CD4-positive, alpha-beta T cell treated with Interferon gamma for 1 hour (primary cell): ENCODE measurements around the gene PDLIM7.
A peak's percentile ranks its signal among the peaks of the same experiment; 100 is the strongest.
"Not testable (repeated sequence)": the region's sequence is repeated elsewhere in the genome, so short reads cannot be mapped to it uniquely, and the experiment has no call there.

Experiments
- DNase-seq: peaks from one replicate; pipeline ENCODE4 v3.0.0-alpha.2; 2020

PDLIM7 gene, protein sequence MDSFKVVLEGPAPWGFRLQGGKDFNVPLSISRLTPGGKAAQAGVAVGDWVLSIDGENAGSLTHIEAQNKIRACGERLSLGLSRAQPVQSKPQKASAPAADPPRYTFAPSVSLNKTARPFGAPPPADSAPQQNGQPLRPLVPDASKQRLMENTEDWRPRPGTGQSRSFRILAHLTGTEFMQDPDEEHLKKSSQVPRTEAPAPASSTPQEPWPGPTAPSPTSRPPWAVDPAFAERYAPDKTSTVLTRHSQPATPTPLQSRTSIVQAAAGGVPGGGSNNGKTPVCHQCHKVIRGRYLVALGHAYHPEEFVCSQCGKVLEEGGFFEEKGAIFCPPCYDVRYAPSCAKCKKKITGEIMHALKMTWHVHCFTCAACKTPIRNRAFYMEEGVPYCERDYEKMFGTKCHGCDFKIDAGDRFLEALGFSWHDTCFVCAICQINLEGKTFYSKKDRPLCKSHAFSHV

DNA sequence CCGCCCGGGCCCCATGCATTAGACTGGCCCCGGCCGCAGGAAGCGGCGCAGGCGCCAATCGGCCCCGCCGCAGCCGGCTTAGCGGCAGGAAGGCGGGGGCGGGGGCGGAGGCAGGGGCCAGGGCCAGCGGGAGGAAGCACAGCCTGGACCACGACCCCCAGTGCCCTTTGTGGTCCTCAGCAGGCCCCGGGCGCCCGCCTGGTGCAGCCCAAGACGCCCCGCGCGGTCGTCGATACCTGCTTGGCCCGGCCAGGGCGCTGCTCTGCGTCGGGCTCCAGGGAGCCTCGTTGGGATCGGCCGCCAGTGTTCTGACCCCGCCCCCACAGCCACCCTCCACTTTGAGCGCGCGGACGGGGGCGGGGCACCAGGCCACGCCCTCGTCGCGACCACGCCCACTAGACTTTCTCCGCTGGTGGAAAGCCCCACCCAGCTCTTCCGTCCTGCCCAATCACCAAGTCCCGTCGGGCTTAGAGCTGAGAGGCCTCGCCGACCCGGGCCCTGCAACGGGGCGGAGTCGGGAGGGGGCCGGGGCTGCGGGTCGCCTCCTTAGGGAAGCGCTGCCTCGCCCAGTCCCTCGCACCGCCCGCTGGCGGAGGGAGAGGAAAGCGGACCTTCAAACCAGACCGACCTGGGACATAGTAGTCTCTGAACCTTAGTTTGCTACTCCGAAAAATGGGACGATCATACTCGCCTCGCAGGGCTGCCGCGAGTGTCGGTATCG lies at the start of gene PDLIM7:
PDLIM7 (minus strand) TSS at position 313 of the 721 bp plus-strand sequence. CDS start 1,092 bp downstream, outside the sequence.
- peak; percentile 94 for DNase-seq

DNA sequence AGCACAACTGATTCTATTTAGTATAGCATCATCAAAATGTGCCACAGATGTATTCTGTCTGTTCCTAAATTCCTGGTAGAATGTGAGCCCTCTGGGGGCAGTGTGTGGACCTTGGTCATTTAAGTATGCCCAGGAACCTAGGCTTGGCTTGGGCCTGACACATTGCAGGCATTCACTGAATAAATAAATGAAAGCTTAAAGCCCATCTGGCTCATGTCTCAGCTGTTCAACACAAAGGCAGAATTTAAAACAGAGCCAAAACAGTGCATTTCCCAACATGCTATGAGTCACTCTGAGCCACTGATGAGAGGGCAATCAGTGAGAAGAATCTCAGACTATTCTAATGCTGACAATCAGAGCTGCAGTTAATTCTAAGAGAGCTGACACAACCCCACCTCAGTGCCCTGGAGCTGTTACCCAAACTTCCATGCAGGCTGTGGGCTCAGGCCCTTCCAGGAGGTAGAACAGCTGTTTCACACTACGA lies 48.9 kb upstream of the PDLIM7 start:
- DNase-seq = no peak

DNA sequence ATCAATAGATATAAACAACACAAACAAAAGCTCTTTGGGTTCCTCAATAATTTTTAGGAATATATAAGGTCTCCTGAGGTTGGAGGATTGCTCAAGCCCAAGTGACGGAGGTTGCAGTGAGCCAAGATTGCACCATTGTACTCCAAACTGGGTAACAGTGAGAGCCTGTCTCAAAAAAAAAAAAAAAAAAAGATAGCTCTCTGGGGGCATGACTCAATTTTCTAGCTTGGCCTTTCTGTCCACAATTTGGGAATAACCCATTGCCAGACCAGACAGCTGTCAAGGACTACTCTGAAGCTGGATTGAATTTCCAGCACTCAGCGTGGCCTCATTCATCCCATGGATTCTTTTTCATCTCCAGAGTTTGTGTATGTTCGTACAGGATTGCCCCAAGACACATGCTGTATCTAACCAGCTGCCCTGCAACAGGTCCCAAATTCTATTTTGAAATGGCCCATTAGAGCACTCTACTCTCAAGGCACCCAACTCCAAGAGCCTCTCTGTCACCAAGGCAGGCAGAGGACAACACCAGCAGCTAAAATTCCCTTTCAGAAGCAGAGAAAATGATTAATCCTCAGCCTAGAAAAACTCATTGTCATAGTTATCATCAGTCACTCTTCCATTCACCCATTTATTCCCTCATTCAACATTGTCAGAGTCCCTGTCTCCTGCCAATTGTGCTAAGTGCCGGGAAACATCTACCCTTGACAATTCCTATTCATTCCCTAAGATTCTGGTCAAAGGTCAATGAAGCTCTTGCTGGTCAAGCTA lies 48.3 kb upstream of the PDLIM7 start:
- peak; percentile 38 for DNase-seq

DNA sequence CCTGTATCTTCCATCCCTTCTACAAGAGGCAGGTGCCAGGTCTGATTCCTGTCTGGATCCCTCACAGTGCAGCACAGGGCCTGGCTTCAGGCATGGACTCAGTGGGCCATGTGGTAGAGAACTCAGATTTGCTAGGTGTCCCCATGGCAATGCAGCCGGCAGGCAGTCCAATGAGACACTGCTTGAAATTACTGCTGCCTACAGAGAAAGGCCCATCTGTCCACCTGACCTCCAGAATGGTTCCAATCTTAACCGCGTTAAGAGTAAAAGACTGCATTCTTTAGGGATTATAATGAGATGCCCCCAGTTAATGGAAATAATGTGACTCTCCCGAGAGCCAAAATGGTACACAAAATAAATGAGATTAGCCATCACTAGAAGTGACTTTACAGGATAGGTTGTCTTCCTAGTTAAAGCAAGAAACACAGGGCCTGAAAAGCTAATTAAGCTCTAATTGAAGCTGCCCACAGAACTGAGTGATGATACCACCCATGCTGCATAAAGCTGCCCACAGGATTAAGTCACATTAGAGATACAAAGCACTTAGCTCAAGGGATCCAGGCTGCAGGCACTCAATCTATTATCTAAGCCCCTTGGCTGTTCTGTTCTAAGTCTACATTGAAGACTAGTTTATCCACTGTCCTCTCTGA lies 45.5 kb upstream of the PDLIM7 start:
- no peak for DNase-seq

DNA sequence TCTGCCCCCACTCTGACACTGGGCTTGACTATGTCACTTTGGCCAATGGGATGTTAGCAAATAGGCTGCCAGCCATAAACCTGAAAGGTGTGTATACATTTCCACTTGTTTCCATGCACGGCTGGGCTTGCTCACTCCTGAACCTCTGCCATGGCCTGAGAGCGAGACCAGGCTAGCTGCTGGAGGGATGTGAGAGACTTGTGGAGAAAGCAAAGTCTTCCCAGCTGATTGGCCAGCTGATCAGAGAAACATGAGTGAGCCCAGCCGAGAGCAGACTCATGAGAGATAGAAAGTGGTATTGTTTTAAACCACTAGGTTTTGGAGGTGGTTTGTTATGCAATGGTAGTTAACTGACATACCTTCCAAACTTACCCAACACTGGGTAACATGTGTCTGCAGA lies 43.0 kb upstream of the PDLIM7 start:
- no peak for DNase-seq

DNA sequence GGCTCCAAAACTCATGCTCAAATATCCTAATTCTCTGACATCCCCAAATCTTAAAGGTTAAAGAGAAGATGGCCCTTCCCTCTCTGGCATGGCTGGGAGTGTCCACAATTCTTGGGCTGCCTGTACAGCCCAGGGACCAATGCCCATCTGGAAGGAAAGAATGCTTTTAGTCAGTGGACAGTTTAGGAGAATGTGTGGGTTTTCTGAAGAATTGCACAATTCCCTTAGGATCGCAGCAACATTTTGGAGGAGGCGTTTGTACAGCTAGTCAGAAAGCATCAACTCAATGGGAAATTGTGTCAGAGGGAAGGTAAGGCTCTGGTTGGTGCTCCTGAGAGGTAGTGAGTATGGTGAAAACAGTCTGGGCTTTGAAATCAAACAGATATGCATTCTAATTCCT lies 42.0 kb upstream of the PDLIM7 start:
- DNase-seq = no peak

DNA sequence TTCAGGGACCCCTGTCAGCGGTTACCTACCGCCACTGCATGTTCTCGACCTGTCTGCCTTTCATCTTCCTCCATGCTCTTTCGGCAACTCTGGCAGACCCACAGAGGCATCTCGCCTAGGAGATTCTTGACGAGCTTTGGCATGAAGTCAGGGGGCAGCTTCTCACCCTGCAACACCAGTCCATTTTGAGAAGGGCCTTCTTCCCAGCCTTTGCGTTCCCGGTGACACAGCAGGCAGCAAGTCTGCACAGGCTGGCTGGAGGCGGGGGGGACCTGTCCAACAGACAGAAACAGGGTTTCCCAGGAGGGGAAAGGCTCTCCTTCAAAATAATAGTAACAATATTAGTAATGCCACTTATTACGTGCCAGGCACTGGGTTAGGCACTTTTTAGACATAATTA lies 41.5 kb upstream of the PDLIM7 start:
- DNase-seq = no peak

DNA sequence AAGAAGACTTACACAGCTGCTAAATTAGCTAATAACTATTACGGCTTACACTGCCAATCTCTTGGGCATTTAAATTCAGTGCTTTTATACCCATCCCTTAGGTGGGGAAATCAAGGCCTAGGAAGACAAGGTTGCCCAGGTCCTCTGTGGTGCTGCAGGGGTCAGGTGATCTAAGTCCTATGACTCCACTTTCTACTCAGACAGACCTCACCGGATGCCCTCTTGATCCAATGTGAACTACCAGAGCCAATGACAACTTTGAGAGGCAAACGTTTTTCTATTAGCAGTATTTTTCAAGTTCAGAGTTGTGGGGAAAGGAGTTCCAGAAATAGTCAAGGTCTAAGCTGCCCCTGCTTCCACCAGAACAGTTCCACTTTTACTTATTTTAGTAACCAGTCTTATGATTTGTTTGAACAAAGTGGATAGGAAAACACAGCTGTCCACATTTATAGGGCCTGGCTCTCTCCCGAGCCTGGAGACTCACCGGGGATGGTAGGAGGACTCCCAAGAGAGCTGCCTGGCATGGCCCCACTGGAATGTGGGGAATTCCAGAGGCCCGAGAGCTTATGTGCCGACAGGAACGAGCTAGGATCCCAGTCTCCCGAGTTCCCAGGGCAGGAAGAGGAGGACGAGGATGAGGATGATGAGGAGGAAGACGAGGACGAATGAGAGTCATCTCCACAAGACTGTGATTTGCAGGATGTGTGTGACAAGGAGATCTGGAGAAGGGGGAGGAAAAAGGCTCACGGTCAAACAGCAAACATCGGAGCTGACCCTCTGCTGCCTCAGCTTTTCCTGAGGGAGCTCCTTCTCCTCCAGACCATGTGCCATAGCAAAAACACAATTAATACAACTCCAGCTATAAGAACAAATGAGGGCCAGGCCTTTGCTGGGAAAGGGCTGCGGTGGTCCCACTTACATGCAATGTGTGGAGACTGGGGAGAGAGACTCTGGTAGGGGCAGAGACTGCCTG lies 40.3 kb upstream of the PDLIM7 start:
- no peak for DNase-seq

DNA sequence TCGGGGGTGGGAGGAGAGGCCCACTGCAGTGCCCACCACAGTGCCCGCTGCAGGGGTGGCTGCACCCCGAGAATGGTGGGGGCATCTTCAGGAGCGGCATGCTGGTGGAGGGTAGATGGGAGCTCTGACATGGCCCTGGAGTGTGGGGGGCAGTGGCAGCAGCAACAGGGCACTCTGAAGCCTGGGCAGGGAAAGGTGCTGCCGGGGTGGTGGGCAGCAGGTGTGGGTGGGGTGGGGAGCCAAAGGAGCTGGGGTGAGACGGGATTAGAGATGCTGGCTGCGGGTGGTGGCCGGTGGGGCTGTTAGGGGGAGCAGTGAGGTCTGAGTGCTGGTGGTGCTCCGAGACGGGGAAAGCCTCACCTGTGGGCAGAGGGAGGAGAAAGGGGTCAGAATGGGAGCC lies 39.0 kb upstream of the PDLIM7 start:
- no peak for DNase-seq

DNA sequence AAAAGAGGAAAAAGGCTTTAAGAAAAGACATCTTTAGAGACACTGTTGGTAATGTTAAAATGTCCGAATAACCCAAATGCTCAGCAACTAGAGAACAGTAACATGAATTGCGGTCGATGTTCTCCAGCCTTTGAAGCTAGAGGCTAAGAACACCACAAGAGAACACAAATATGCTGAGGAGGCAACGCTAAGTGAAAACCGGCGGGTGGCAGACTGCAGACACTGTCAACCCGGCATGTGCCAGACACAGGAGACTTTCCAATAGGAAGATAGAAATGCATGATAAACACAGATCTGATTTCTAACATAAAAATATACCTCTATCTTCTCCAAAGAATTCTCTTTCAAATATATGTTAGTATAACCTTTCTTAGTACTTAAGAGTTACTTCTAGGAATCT lies 37.7 kb upstream of the PDLIM7 start:
- DNase-seq = no peak

DNA sequence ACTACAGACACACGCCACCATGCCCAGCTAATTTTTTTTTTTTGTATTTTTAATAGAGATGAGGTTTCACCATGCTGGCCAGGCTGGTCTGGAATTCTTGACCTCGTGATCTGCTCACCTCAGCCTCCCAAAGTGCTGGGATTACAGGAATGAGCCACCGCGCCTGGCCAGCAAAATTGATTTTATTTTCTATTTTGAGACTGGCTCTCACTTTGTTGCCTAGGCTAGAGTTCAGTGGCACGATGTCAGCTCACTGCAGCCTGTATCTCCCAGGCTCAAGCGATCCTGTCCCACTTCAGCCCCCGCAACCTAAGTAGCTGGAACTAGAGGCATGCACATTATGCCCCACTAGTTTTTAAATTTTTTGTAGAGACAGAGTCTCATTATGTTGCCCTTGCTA lies 37.0 kb upstream of the PDLIM7 start:
- not testable (repeated sequence) for DNase-seq

DNA sequence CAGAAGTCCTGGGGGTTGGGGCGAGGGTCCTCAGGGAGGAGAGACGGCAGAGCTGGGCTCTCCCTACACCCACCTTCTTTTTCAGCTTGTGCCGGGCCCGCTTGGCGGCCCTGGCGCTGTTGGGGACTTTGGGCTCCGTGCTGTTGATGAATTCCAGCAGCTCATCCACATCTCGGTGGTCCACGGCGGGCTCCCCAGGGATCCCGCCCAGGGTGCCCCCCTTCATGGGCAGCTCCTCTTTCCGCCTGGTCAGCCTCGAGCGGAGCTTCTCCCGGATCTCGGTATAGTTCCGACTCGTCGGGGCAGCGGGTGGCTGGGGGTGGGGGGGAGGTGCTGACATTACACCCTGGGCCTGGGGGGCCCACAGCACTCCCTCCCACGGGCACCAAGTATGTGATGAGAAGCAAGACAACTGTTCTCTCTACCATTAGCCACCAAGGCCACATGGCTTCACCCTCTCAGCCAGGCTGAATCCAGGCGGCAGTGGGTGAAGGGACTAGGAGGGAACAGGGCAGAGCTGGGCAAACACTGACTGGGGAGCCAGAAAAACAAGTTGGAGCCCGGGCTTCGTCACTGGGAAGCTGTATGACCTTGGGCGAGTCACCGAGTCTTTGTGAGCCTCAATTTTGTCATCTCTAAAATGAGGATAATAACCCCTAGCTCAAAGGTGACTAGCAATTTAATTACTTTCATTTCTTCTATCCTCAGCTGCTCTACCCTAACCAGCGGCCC lies 34.0 kb upstream of the PDLIM7 start:
- no peak for DNase-seq

DNA sequence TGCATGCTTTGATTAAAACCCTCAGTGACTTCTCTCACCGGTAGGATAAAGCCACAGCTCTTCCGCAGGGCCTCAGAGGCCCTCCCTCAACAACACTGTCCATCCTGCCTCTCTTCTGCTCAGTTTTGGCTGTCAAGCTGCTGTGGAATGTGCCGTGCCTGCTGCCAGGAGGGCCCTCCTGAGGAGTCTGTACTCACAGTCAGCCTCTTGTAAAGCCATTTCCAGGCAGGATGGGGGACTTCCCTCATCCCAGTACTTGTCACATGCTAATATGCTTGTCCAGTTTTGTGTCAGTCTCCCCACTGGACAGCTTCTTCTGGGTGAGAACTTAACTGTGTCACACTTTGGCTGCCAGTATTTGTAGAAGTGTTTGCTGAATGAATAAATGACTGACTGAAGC lies 33.2 kb upstream of the PDLIM7 start:
- DNase-seq = no peak

DNA sequence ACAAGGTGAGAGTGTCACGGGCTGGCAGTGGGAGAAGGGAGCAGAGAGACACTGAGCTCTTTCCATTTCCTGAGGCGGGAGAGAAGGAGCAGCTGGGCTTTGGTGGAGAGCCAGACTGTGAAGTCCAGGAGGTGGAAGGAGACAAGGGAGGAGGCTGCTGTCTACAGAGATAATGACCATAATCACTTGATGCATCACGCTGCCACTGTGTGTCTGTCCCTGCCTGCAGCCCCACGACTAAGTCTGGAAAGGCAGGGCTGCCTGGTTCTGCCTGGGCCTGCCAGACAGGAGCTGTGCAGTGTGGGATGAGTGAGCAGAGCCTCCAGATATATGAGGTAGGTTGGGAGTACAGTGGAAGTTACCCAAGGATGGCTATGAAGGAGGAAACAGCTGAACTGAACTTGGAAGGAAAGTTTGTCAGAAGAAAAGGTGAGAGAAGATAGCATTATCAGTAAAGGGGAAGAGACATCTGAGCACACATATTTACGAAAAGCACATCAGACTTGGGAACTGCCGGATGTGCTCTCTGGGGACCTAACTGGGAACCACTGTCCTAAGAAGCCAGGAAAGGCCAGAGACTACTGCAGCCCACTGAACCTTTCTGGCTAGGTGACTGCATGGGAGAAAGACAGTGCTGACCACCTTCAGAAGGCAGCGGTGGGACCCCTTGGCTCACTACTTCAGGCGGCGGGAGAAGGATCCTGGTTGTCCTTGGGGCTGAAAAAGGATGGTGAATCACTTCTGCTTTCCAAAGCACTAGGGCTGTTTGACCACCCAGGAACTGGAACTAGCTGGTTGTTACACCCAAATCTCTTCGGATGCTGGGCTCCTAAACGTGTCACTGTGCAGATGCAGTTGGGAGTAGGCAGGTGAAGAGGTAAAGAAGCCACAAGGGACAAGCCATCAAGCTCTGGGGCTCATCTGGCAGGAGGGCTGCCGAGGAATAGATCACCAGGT lies 32.1 kb upstream of the PDLIM7 start:
- no peak for DNase-seq

DNA sequence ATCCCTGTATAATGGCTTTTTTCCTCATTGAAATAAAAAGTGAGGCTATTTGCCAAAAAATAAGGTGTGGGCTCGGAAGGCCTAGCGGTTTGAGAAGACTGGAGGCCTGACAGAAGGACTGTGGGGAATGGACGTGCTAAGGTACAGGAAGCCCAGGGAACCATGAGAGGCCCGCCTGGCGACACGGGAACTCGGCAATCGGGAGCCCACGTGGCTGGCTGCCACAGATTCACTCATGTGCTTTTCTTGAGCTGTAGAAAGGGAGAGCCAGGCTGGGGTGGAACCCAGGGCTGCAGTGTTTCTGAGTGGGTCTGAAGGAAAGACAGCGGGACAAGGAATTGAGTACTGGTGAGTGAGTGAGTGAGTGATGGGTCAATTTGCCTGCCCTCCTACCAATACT lies 31.2 kb upstream of the PDLIM7 start:
- no peak for DNase-seq

DNA sequence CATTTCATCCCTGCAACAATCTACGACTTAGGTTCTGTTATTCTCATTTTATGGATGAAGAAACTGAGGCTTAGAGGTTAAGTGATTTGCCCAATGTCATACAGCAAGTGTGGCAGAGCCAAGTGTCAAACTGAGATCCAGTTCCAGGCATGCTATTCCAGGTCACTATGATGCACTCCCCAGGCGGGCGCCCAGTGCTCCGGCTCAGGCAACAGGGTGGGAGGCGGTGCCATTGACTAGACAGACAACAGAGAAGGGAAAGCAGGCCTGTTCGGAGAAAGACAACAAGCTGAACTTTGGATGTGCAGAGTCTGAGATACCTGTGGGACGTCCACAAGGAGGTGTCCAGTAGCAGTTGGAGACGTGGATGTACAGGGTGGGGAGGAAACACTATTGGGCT lies 30.2 kb upstream of the PDLIM7 start:
- no peak for DNase-seq

DNA sequence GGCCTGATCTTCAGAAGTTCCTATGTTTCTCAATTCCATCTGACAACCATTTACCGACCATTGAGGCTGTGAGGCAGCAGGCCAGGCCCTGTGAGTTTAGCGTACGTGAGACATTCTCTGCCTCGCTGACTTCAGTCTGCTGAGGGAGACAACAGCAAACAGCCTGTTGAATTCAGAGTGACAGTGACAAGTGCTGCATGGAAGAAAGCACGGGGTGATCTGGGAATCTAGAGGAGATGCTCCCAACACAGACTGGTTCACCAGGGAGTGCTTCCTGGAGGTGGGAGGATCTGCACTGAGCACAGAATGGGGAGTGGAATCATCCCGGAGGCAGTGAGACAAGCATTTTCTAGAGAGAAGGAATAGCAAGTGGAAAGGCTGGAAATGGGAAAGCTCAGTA lies 29.4 kb upstream of the PDLIM7 start:
- DNase-seq = no peak

DNA sequence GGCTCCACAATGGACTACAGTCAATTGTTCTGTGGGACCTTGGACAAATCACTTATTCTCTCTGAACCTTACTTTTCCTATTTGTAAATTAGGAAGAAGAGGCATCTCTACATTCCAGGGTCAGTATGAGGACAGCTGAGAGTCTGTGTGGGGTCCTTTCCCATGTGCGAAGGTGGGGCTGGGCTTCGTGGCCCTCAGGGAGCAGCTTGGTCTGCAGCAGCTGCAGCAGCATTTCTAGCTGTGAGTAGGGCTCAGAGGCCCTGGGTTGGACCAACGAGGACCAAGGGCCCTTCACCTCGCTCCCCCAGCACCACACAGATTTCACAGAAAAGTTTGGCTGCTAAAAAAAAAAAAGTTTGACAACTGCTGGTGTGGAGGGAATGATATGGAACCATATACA lies 28.8 kb upstream of the PDLIM7 start:
- no peak for DNase-seq

DNA sequence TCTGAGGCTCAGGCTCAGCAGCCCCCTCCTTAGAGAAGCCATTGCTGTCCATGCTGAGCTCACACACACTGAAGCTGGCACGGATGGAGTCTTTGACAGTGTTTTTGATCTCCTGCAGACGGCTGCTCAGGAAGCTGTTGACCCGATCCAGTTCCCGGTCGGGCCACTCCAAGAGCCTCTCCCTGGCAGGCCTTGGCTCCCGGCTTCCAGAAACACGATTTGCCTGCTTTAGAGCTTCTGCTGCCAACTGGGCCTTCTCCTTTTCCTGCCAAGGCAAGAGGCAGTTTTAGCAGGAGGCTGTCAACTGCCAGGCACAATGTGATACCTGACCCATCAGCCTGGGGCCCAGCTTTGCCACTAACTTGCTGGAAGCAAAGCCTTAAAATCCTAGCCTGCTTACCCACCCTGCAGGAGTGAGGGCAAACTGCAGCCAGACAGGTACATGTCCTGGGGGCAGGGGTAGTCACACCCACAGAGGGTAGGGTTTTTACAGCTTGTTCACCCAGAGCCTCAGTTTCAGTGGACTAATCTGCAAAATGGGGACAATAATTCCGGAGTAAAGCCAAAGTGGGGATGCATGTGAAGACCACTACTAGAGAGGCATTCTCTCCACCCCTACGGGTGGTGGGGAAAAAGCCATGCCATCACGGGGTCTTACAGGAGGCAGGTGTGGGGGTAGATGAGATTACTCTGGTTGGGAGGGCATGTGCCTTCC lies 27.7 kb upstream of the PDLIM7 start:
- DNase-seq = no peak
